Loucy (cell line): ENCODE results near the gene PTH2.
A peak's percentile ranks its signal among the peaks of the same experiment; 100 is the strongest.

Source experiments
- H2AFZ ChIP-seq: fragments of 200-600 bp; sonication (generic); 2 replicates; pipeline ENCODE4 v1.6.0; 2016; ENCODE audit warnings: antibody characterized with exemption, mild to moderate bottlenecking, low read length, moderate library complexity
- H3F3A ChIP-seq: fragments of 200-600 bp; 2 replicates; pipeline ENCODE4 v1.6.0; 2016; ENCODE audit warnings: antibody characterized with exemption, low read depth, mild to moderate bottlenecking
- H3K27me3 ChIP-seq: fragments of 200-600 bp; sonication (generic); 2 replicates; pipeline ENCODE4 v1.6.1; 2014; ENCODE audit warnings: low read length, mild to moderate bottlenecking; ENCODE audit not compliant: insufficient read depth, poor library complexity, severe bottlenecking
- H3K36me3 ChIP-seq: fragments of 200-600 bp; sonication (generic); 2 replicates; pipeline ENCODE4 v1.6.1; 2016; ENCODE audit warnings: low read length; ENCODE audit not compliant: insufficient read depth
- H3K4me1 ChIP-seq: fragments of 200-600 bp; sonication (generic); 2 replicates; pipeline ENCODE4 v1.5.1; 2014; ENCODE audit warnings: low read length, mild to moderate bottlenecking; ENCODE audit not compliant: insufficient read depth, poor library complexity, severe bottlenecking
- H3K4me2 ChIP-seq: fragments of 200-600 bp; sonication (generic); 2 replicates; pipeline ENCODE4 v1.6.0; 2014; ENCODE audit warnings: antibody characterized with exemption, low read length, low read depth, mild to moderate bottlenecking; ENCODE audit not compliant: poor library complexity, severe bottlenecking
- H3K4me3 ChIP-seq: fragments of 200-600 bp; sonication (generic); 2 replicates; pipeline ENCODE4 v1.5.1; 2014; ENCODE audit warnings: low read length, mild to moderate bottlenecking, mixed read lengths; ENCODE audit not compliant: poor library complexity, severe bottlenecking
- H3K79me2 ChIP-seq: fragments of 200-600 bp; sonication (generic); 2 replicates; pipeline ENCODE4 v1.6.1; 2014; ENCODE audit warnings: low read length; ENCODE audit not compliant: insufficient read depth
- H3K9ac ChIP-seq: fragments of 200-600 bp; sonication (generic); 2 replicates; pipeline ENCODE4 v1.6.0; 2014; ENCODE audit warnings: mild to moderate bottlenecking, low read depth, low read length, moderate library complexity; ENCODE audit not compliant: poor library complexity, severe bottlenecking
- H3K9me2 ChIP-seq: fragments of 200-600 bp; sonication (generic); replicated peaks from 2 replicates; pipeline ENCODE4 v1.6.1; 2016; ENCODE audit warnings: low read depth, low read length, mixed read lengths
- H3K9me3 ChIP-seq: fragments of 200-600 bp; sonication (generic); 2 replicates; pipeline ENCODE4 v1.6.1; 2014; ENCODE audit warnings: mild to moderate bottlenecking, antibody characterized with exemption, low read length, low read depth; ENCODE audit not compliant: insufficient read depth
- H4K20me1 ChIP-seq: fragments of 200-600 bp; sonication (generic); 2 replicates; pipeline ENCODE4 v1.6.0; 2014; ENCODE audit warnings: antibody characterized with exemption, low read length, mild to moderate bottlenecking; ENCODE audit not compliant: insufficient read depth, poor library complexity, severe bottlenecking
- EZH2phosphoT487 ChIP-seq: fragments of 200-600 bp; IDR thresholded peaks from 2 replicates; pipeline ENCODE4 v1.6.1; 2018; ENCODE audit warnings: antibody characterized with exemption, mild to moderate bottlenecking, moderate library complexity, borderline replicate concordance
- TF ChIP-seq, protein P1 (sequence below): fragments of 200-600 bp; sonication (generic); conservative IDR thresholded peaks from 2 replicates; pipeline ENCODE4 v1.5.1; 2014; ENCODE audit warnings: mild to moderate bottlenecking, antibody characterized with exemption, low read length

The PTH2 gene

GRCh38 chr19:49441960-49442350 is 18.7 kb upstream of the PTH2 start:
- Histone ChIP-seq H3K27me3 (no peaks in the 10 kb centered on the region), H2AFZ (no peak overlapping the region), H3F3A (peaks cover 8% of the 10 kb centered on the region; the same call in 1 of the 2 replicates), H3K36me3 (no peaks in the 10 kb centered on the region), H3K4me3 (peak overlapping the region; percentile 90), H3K9ac (no peak overlapping the region), H3K9me2 (no peaks in the 10 kb centered on the region), H3K9me3 (no peaks in the 10 kb centered on the region), H3K79me2 (no peaks in the 10 kb centered on the region), H3K4me1 (peaks cover 11% of the 10 kb centered on the region), H4K20me1 (peaks cover 2% of the 10 kb centered on the region), H3K4me2 (peak overlapping the region; percentile 94)
- no peak for TF ChIP-seq EZH2phosphoT487
- TF ChIP-seq, protein P1, sequence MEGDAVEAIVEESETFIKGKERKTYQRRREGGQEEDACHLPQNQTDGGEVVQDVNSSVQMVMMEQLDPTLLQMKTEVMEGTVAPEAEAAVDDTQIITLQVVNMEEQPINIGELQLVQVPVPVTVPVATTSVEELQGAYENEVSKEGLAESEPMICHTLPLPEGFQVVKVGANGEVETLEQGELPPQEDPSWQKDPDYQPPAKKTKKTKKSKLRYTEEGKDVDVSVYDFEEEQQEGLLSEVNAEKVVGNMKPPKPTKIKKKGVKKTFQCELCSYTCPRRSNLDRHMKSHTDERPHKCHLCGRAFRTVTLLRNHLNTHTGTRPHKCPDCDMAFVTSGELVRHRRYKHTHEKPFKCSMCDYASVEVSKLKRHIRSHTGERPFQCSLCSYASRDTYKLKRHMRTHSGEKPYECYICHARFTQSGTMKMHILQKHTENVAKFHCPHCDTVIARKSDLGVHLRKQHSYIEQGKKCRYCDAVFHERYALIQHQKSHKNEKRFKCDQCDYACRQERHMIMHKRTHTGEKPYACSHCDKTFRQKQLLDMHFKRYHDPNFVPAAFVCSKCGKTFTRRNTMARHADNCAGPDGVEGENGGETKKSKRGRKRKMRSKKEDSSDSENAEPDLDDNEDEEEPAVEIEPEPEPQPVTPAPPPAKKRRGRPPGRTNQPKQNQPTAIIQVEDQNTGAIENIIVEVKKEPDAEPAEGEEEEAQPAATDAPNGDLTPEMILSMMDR, result no peak

DNA sequence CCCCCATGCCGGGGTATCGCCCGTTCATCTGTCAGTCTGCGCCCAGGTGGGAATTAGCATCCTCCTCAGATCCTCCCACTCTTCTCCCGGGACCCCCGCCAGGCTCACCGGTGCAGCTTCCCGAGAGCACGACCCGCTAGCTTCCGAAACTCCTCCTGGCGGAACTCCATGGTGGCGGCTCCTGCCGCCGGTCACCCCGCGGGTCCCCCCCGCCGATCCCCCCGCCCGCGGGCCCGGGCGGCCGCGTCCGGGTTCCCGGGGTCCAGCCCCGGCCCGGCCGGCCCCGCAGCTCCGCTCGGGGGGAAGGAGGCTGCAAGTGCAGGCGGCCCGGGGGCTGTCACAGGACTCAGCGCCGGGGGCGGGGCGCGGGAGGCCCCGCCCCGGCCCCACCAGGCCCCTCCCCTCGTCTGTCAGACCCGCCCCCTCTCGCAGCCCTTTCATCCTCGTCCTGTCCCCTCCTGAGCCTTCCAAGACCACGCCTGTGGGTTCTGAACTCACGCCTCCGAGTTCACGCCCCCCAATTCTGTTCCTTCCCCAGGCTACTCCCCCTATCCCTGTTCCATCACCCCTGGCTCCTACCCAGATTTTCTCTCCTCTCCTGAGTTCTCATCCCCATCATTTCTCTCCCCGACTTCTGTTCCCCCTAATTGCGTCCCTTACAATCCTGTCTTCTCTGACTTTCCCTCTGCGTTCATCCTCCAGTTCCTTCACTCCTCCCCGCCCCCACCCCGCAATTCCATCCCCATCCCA is 18.1 kb upstream of the PTH2 start, which contains the start of gene SLC17A7:
TSS of gene SLC17A7 (minus strand) at position 318 of the 750 bp plus-strand sequence. CDS start at position 170, 148 bp downstream.
- peak within 1 kb of the TSS; percentile 90 for H3K4me3 ChIP-seq
- TF ChIP-seq EZH2phosphoT487, result no peak
- TF ChIP-seq, protein P1, result no peak
- 0 out of 2 replicates have a peak within 1 kb of the TSS, but pooled peaks have one; percentile 98 for H2AFZ ChIP-seq
- H3K27me3 ChIP-seq, result no peaks in the 10 kb centered on the region
- H3K9me2 ChIP-seq, result no peaks in the 10 kb centered on the region
- H3K9ac ChIP-seq, result no peak within 1 kb of the TSS
- no peaks in the 10 kb centered on the region for H3K9me3 ChIP-seq
- H3K36me3 ChIP-seq, result no peaks in the 10 kb centered on the region
- H3F3A ChIP-seq, result peaks cover 8% of the 10 kb centered on the region; the same call in 1 of the 2 replicates
- peak within 1 kb of the TSS; percentile 94 for H3K4me2 ChIP-seq
- H4K20me1 ChIP-seq, result no peaks in the 10 kb centered on the region
- peaks cover 11% of the 10 kb centered on the region for H3K4me1 ChIP-seq
- H3K79me2 ChIP-seq, result no peaks in the 10 kb centered on the region

GRCh38 chr19:49440439-49441209 is 17.4 kb upstream of the PTH2 start:
- Histone ChIP-seq H4K20me1 (no peaks in the 10 kb centered on the region), H3K36me3 (no peaks in the 10 kb centered on the region), H3K4me1 (peaks cover 11% of the 10 kb centered on the region), H3K9me3 (no peaks in the 10 kb centered on the region), H3K27me3 (no peaks in the 10 kb centered on the region), H3K4me2 (no peak overlapping the region), H3K9ac (no peak overlapping the region), H2AFZ (no peak overlapping the region), H3K79me2 (no peaks in the 10 kb centered on the region), H3F3A (peaks cover 6% of the 10 kb centered on the region; the same call in 1 of the 2 replicates), H3K9me2 (no peaks in the 10 kb centered on the region), H3K4me3 (no peak overlapping the region)
- TF ChIP-seq, protein P1, result no peak
